Activated T-helper 17 cell treated with anti-CD3 and anti-CD28 coated beads, Interleukin-2, amount 50 U/mL, for 72 hours (primary cell): ENCODE data around the gene CST7. TPM values are rescaled to one million over a fixed set of nuclear protein-coding genes. Genes with fewer than 3 reads are reported as not detected.

Experiments
- ATAC-seq: fragments of 150-1000 bp; cut with Tn5 transposase; replicated peaks from 2 replicates; pipeline ENCODE4 v1.10.0; 2021; ENCODE audit warnings: mild to moderate bottlenecking, moderate library complexity
- H3K27ac Mint-ChIP-seq: one replicate; pipeline ENCODE4 v1.8.0; 2022; ENCODE audit warnings: mixed read lengths
- H3K27me3 Mint-ChIP-seq: one replicate; pipeline ENCODE4 v1.8.0; 2022; ENCODE audit warnings: mixed read lengths
- H3K36me3 Mint-ChIP-seq: one replicate; pipeline ENCODE4 v1.8.0; 2022; ENCODE audit warnings: low read depth, mild to moderate bottlenecking, mixed read lengths
- H3K4me1 Mint-ChIP-seq: one replicate; pipeline ENCODE4 v1.8.0; 2022; ENCODE audit warnings: mixed read lengths
- H3K4me3 Mint-ChIP-seq: one replicate; pipeline ENCODE4 v1.8.0; 2022; ENCODE audit warnings: mild to moderate bottlenecking, mixed read lengths
- H3K9me3 Mint-ChIP-seq: one replicate; pipeline ENCODE4 v1.8.0; 2022; ENCODE audit warnings: mixed read lengths
- total RNA-seq, 2 donors: library from RNA; stranded (reverse); gene quantifications; one replicate each; pipeline ENCODE4 v1.2.3, GENCODE V29; 2022

CST7 gene
- total RNA-seq, 2 donors from 2014 or later = 38.2 to 41.7 TPM

- no peak for ATAC-seq
- Mint-ChIP-seq H3K4me3 (no peak overlapping the region), H3K27ac (no peak overlapping the region), H3K4me1 (peaks cover 4% of the 10 kb centered on the region), H3K36me3 (peaks cover 88% of the 10 kb centered on the region), H3K9me3 (peaks cover 4% of the 10 kb centered on the region), H3K27me3 (no peaks in the 10 kb centered on the region)
Measured at GRCh38 chr20:24972341-24972740, 23.3 kb downstream of the CST7 start.

- H3K4me1 Mint-ChIP-seq = peaks cover 13% of the 10 kb centered on the region
Measured at GRCh38 chr20:24977336-24977735, 28.3 kb downstream of the CST7 start.

GRCh38 chr20:24977797-24978196 is 28.7 kb downstream of the CST7 start:
- H3K9me3 Mint-ChIP-seq = peaks cover 7% of the 10 kb centered on the region
- H3K27ac Mint-ChIP-seq = no peak overlapping the region
- peaks cover 93% of the 10 kb centered on the region for H3K36me3 Mint-ChIP-seq
- H3K4me3 Mint-ChIP-seq = no peak overlapping the region
- H3K27me3 Mint-ChIP-seq = no peaks in the 10 kb centered on the region
- H3K4me1 Mint-ChIP-seq = peaks cover 16% of the 10 kb centered on the region
- no peak for ATAC-seq

More at GRCh38 chr20:24977336-24977735, 28.3 kb downstream of the CST7 start:
- H3K27ac Mint-ChIP-seq = no peak overlapping the region
- ATAC-seq = no peak
- H3K9me3 Mint-ChIP-seq = peaks cover 7% of the 10 kb centered on the region
- H3K4me3 Mint-ChIP-seq = no peak overlapping the region
- no peaks in the 10 kb centered on the region for H3K27me3 Mint-ChIP-seq
- H3K36me3 Mint-ChIP-seq = peaks cover 93% of the 10 kb centered on the region

GRCh38 chr20:24978513-24978912 is 29.4 kb downstream of the CST7 start:
- H3K27me3 Mint-ChIP-seq = no peaks in the 10 kb centered on the region
- no peak overlapping the region for H3K27ac Mint-ChIP-seq
- peaks cover 93% of the 10 kb centered on the region for H3K36me3 Mint-ChIP-seq
- H3K9me3 Mint-ChIP-seq = peaks cover 7% of the 10 kb centered on the region
- no peak overlapping the region for H3K4me3 Mint-ChIP-seq
- no peak for ATAC-seq
- peaks cover 16% of the 10 kb centered on the region for H3K4me1 Mint-ChIP-seq

GRCh38 chr20:24979036-24979960 is 30.2 kb downstream of the CST7 start:
- Mint-ChIP-seq H3K4me1 (peaks cover 16% of the 10 kb centered on the region), H3K9me3 (peaks cover 7% of the 10 kb centered on the region), H3K4me3 (no peak overlapping the region), H3K36me3 (peaks cover 93% of the 10 kb centered on the region), H3K27me3 (no peaks in the 10 kb centered on the region), H3K27ac (peak overlapping the region; percentile 56)
- no peak for ATAC-seq

- Mint-ChIP-seq H3K36me3 (peaks cover 94% of the 10 kb centered on the region), H3K27ac (peak overlapping the region; percentile 56), H3K27me3 (no peaks in the 10 kb centered on the region), H3K4me1 (peaks cover 16% of the 10 kb centered on the region), H3K4me3 (no peak overlapping the region), H3K9me3 (peaks cover 7% of the 10 kb centered on the region)
- ATAC-seq = no peak
Measured at GRCh38 chr20:24980291-24981053, 31.4 kb downstream of the CST7 start.

- ATAC-seq = no peak
- H3K36me3 Mint-ChIP-seq = peaks cover 86% of the 10 kb centered on the region
- no peak overlapping the region for H3K4me3 Mint-ChIP-seq
- peaks cover 7% of the 10 kb centered on the region for H3K9me3 Mint-ChIP-seq
- no peak overlapping the region for H3K27ac Mint-ChIP-seq
- peaks cover 23% of the 10 kb centered on the region for H3K4me1 Mint-ChIP-seq
- H3K27me3 Mint-ChIP-seq = no peaks in the 10 kb centered on the region
Measured at GRCh38 chr20:24981282-24981681, 32.2 kb downstream of the CST7 start.

- no peak for ATAC-seq
- Mint-ChIP-seq H3K4me3 (no peak overlapping the region), H3K27ac (no peak overlapping the region), H3K9me3 (peaks cover 6% of the 10 kb centered on the region), H3K36me3 (peaks cover 81% of the 10 kb centered on the region), H3K27me3 (no peaks in the 10 kb centered on the region), H3K4me1 (peaks cover 27% of the 10 kb centered on the region)
Measured at GRCh38 chr20:24981790-24982189, 32.7 kb downstream of the CST7 start.

- Mint-ChIP-seq H3K27me3 (no peaks in the 10 kb centered on the region), H3K36me3 (peaks cover 60% of the 10 kb centered on the region), H3K4me1 (peaks cover 46% of the 10 kb centered on the region), H3K27ac (no peak overlapping the region), H3K4me3 (no peak overlapping the region), H3K9me3 (peaks cover 4% of the 10 kb centered on the region)
- ATAC-seq = no peak
Measured at GRCh38 chr20:24983896-24984295, 34.8 kb downstream of the CST7 start.

- Mint-ChIP-seq H3K27ac (peak overlapping the region; percentile 26), H3K27me3 (no peaks in the 10 kb centered on the region), H3K36me3 (peaks cover 52% of the 10 kb centered on the region), H3K9me3 (peaks cover under 1% of the 10 kb centered on the region), H3K4me3 (no peak overlapping the region), H3K4me1 (peaks cover 41% of the 10 kb centered on the region)
- no peak for ATAC-seq
Measured at GRCh38 chr20:24984961-24985640, 36.0 kb downstream of the CST7 start.

- Mint-ChIP-seq H3K27me3 (no peaks in the 10 kb centered on the region), H3K9me3 (no peaks in the 10 kb centered on the region), H3K27ac (peak overlapping the region; percentile 26), H3K36me3 (peaks cover 46% of the 10 kb centered on the region), H3K4me1 (peaks cover 48% of the 10 kb centered on the region), H3K4me3 (no peak overlapping the region)
- ATAC-seq = no peak
Measured at GRCh38 chr20:24985802-24986201, 36.7 kb downstream of the CST7 start.

- H3K36me3 Mint-ChIP-seq = peaks cover 39% of the 10 kb centered on the region
- H3K4me1 Mint-ChIP-seq = peaks cover 55% of the 10 kb centered on the region
- no peaks in the 10 kb centered on the region for H3K9me3 Mint-ChIP-seq
- no peak overlapping the region for H3K4me3 Mint-ChIP-seq
- ATAC-seq = no peak
- H3K27ac Mint-ChIP-seq = peak overlapping the region; percentile 26
- no peaks in the 10 kb centered on the region for H3K27me3 Mint-ChIP-seq
Measured at GRCh38 chr20:24986436-24987015, 37.5 kb downstream of the CST7 start.

- Mint-ChIP-seq H3K4me3 (peak overlapping the region; percentile 21), H3K27ac (peak overlapping the region; percentile 18), H3K36me3 (peaks cover 32% of the 10 kb centered on the region)
Measured at GRCh38 chr20:24987244-24987643, 38.2 kb downstream of the CST7 start.

More at GRCh38 chr20:24987244-24987643, 38.2 kb downstream of the CST7 start:
- Mint-ChIP-seq H3K27me3 (no peaks in the 10 kb centered on the region), H3K9me3 (no peaks in the 10 kb centered on the region), H3K4me1 (peaks cover 55% of the 10 kb centered on the region)
- ATAC-seq = peak; percentile 85
